Neural progenitor cell (in vitro differentiated cells): ENCODE measurements around the gene HOXC10. TPM values are rescaled to one million over a fixed set of nuclear protein-coding genes. Genes with fewer than 3 reads are reported as not detected.
A peak's percentile ranks its signal among the peaks of the same experiment; 100 is the strongest.

Source experiments
- DNase-seq: peaks from one replicate; pipeline ENCODE4 v3.0.0-alpha.2; 2016; ENCODE audit warnings: low spot score
- H2AFZ ChIP-seq: fragments of 200-600 bp; sonication (generic); replicated peaks from 2 replicates; pipeline ENCODE4 v1.6.1; 2016; ENCODE audit warnings: antibody characterized with exemption
- H3F3A ChIP-seq: fragments of 200-600 bp; sonication (generic); 2 replicates; pipeline ENCODE4 v1.6.1; 2016; ENCODE audit warnings: antibody characterized with exemption, low read depth
- H3K27ac ChIP-seq: fragments of 200-600 bp; sonication (generic); 2 replicates; pipeline ENCODE4 v1.5.1; 2016; ENCODE audit warnings: mild to moderate bottlenecking
- H3K27me3 ChIP-seq: fragments of 200-600 bp; sonication (generic); 2 replicates; pipeline ENCODE4 v1.6.1; 2016; ENCODE audit warnings: mild to moderate bottlenecking, moderate library complexity
- H3K36me3 ChIP-seq: fragments of 200-600 bp; sonication (generic); 2 replicates; pipeline ENCODE4 v1.5.1; 2016
- H3K4me1 ChIP-seq: fragments of 200-600 bp; sonication (generic); 2 replicates; pipeline ENCODE4 v1.6.1; 2016; ENCODE audit warnings: mixed run types
- H3K4me2 ChIP-seq: fragments of 200-600 bp; sonication (generic); 2 replicates; pipeline ENCODE4 v1.6.1; 2016
- H3K4me3 ChIP-seq: fragments of 200-600 bp; sonication (generic); 2 replicates; pipeline ENCODE4 v1.5.1; 2016
- H3K79me2 ChIP-seq: fragments of 200-600 bp; sonication (generic); 2 replicates; pipeline ENCODE4 v1.6.1; 2016; ENCODE audit warnings: low read depth
- H3K9ac ChIP-seq: fragments of 200-600 bp; sonication (generic); 2 replicates; pipeline ENCODE4 v1.6.1; 2016
- H3K9me3 ChIP-seq: fragments of 200-600 bp; sonication (generic); 2 replicates; pipeline ENCODE4 v1.5.1; 2016; ENCODE audit warnings: low read depth
- H4K20me1 ChIP-seq: fragments of 200-600 bp; sonication (generic); 2 replicates; pipeline ENCODE4 v1.6.1; 2016; ENCODE audit warnings: low read depth
- H3K27ac Mint-ChIP-seq: 3 replicates; pipeline ENCODE4 v1.8.0; 2021; ENCODE audit warnings: mixed read lengths
- H3K27me3 Mint-ChIP-seq: 2 replicates; pipeline ENCODE4 v1.8.0; 2022; ENCODE audit warnings: low read depth, mild to moderate bottlenecking, inconsistent platforms, moderate library complexity, mixed read lengths; ENCODE audit not compliant: insufficient read depth
- H3K36me3 Mint-ChIP-seq: 3 replicates; pipeline ENCODE4 v1.8.0; 2021; ENCODE audit warnings: mixed read lengths
- H3K4me1 Mint-ChIP-seq: 3 replicates; pipeline ENCODE4 v1.8.0; 2021; ENCODE audit warnings: mixed read lengths
- H3K4me3 Mint-ChIP-seq: 3 replicates; pipeline ENCODE4 v1.8.0; 2021; ENCODE audit warnings: mild to moderate bottlenecking, moderate library complexity, mixed read lengths
- H3K9me3 Mint-ChIP-seq: 3 replicates; pipeline ENCODE4 v1.8.0; 2020; ENCODE audit warnings: mixed read lengths
- EZH2 ChIP-seq: fragments of 200-600 bp; sonication (generic); IDR thresholded peaks from 2 replicates; pipeline ENCODE4 v1.6.1; 2017; ENCODE audit warnings: antibody characterized with exemption, mild to moderate bottlenecking, moderate library complexity
- EZH2phosphoT487 ChIP-seq: fragments of 200-600 bp; sonication (generic); IDR thresholded peaks from 2 replicates; pipeline ENCODE4 v1.6.1; 2017; ENCODE audit warnings: antibody characterized with exemption
- total RNA-seq: library from RNA; depleted of rRNA; stranded (reverse); fragments of >200 nt; gene quantifications from 2 replicates; pipeline ENCODE4 v1.2.3, GENCODE V29; 2015; ENCODE audit warnings: low replicate concordance
- TF ChIP-seq, protein P1 (sequence below): fragments of 200-600 bp; sonication (generic); IDR thresholded peaks from 2 replicates; pipeline ENCODE4 v1.5.1; 2017; ENCODE audit warnings: antibody characterized with exemption, mild to moderate bottlenecking

The HOXC10 gene
- total RNA-seq, 1 donor from 2014 or later = not detected

DNA sequence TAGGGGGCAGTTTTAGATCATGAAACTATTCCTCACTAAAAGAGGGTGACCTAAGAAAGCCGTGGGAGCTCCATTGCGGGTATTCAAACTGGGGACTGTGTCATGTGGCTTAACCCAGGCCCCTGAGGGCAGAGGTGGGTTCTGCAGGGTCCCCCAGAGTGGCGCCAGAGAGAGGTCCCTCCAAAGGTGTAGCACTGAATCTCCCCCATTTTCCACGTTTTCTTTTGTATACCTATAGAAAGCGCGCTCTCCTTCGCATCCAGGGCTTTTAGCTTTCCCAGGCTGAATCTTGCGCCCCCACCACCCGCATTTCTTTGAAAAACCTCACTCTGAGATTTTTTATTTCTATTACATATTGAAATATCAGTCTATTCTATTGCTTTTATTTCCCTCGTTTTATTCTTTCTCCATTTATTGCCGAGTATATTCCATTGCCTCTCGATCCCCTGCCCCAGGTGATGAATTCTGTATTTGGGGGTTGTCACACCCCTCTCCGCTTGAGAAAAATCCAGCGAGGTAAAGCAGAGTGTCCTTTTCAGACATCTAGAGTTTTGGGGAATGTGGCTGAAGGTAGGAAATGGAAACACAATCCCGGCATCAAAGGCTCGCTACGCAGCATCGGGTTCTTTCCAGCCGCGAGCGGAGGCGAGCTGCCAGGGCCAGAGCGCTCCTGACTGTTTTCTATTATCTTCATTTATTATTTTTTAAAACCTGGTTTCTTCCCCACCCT, 47.2 kb upstream of the HOXC10 start:
- peaks cover 18% of the 10 kb centered on the region for H3K9me3 Mint-ChIP-seq
- H3K27me3 Mint-ChIP-seq = peaks cover 91% of the 10 kb centered on the region
- H3K4me3 Mint-ChIP-seq = peak overlapping the region; percentile 48
- no peak overlapping the region for H2AFZ ChIP-seq
- TF ChIP-seq, protein P1, sequence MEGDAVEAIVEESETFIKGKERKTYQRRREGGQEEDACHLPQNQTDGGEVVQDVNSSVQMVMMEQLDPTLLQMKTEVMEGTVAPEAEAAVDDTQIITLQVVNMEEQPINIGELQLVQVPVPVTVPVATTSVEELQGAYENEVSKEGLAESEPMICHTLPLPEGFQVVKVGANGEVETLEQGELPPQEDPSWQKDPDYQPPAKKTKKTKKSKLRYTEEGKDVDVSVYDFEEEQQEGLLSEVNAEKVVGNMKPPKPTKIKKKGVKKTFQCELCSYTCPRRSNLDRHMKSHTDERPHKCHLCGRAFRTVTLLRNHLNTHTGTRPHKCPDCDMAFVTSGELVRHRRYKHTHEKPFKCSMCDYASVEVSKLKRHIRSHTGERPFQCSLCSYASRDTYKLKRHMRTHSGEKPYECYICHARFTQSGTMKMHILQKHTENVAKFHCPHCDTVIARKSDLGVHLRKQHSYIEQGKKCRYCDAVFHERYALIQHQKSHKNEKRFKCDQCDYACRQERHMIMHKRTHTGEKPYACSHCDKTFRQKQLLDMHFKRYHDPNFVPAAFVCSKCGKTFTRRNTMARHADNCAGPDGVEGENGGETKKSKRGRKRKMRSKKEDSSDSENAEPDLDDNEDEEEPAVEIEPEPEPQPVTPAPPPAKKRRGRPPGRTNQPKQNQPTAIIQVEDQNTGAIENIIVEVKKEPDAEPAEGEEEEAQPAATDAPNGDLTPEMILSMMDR = no peak
- TF ChIP-seq EZH2phosphoT487 = peak; percentile 59
- peak; percentile 9 for TF ChIP-seq EZH2
- no peaks in the 10 kb centered on the region for H3F3A ChIP-seq
- no peak for DNase-seq
- H3K79me2 ChIP-seq = no peaks in the 10 kb centered on the region
- H3K4me3 ChIP-seq = no peak overlapping the region
- no peak overlapping the region for H3K27ac ChIP-seq
- no peak overlapping the region for H3K27ac Mint-ChIP-seq
- peak overlapping the region; percentile 13 for H3K4me2 ChIP-seq
- no peaks in the 10 kb centered on the region for H3K36me3 Mint-ChIP-seq
- H3K27me3 ChIP-seq = peaks cover 100% of the 10 kb centered on the region
- H3K9ac ChIP-seq = no peak overlapping the region
- no peaks in the 10 kb centered on the region for H3K36me3 ChIP-seq
- H4K20me1 ChIP-seq = peaks cover 25% of the 10 kb centered on the region
- H3K4me1 Mint-ChIP-seq = no peaks in the 10 kb centered on the region
- H3K9me3 ChIP-seq = no peaks in the 10 kb centered on the region
- H3K4me1 ChIP-seq = no peaks in the 10 kb centered on the region

DNA sequence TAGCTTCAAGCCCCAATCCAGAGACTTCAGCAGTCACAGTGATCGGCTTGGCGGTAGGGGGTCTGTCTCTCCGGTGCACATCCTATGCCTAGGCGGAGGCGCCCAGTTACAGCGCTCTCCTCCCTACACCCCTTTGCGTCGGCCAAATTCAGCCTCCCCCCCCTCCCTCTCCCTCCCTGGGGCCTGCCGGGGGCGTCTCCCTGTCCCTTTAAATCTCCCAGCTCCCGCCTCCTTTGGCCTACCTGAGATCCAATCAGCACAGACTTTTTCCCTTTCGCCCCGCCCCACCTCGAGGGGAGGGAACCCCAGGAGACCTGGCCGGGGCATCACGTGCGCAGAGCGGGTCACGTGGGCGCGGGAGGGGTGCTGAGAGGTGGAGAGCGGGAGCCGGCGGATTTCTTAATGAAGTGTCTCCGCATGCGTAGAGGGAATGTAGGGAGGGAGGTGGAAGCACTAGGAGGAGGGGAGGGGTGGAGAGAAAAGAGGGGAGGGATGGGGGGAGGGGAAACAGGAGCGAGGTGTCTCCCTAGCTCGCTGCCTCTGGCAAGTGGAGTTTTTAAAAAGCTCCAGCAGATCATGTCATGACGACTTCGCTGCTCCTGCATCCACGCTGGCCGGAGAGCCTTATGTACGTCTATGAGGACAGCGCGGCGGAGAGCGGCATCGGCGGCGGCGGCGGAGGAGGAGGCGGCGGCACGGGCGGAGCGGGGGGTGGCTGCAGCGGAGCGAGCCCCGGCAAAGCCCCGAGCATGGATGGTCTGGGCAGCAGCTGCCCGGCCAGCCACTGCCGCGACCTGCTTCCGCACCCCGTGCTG, 46.4 kb upstream of the HOXC10 start, which contains the start of gene HOXC13:
Gene HOXC13 (plus strand): TSS at position 506 of the 815 bp plus-strand sequence. CDS start 76 bp downstream, at position 582.
- Histone ChIP-seq H2AFZ (no peak within 1 kb of the TSS), H3K9me3 (no peaks in the 10 kb centered on the region), H3K9ac (no peak within 1 kb of the TSS), H4K20me1 (peaks cover 25% of the 10 kb centered on the region), H3K4me1 (no peaks in the 10 kb centered on the region), H3K79me2 (no peaks in the 10 kb centered on the region), H3K27me3 (peaks cover 100% of the 10 kb centered on the region), H3K36me3 (no peaks in the 10 kb centered on the region), H3K4me2 (peak within 1 kb of the TSS; percentile 13), H3K4me3 (no peak within 1 kb of the TSS), H3K27ac (no peak within 1 kb of the TSS), H3F3A (no peaks in the 10 kb centered on the region)
- Mint-ChIP-seq H3K27ac (no peak within 1 kb of the TSS), H3K4me3 (peak within 1 kb of the TSS; percentile 48), H3K4me1 (no peaks in the 10 kb centered on the region), H3K36me3 (no peaks in the 10 kb centered on the region), H3K27me3 (peaks cover 91% of the 10 kb centered on the region), H3K9me3 (peaks cover 20% of the 10 kb centered on the region)
- TF ChIP-seq EZH2 = peak; percentile 91
- peak; percentile 55 for TF ChIP-seq EZH2phosphoT487
- TF ChIP-seq, protein P1 = no peak
- DNase-seq = peak; percentile 83

DNA sequence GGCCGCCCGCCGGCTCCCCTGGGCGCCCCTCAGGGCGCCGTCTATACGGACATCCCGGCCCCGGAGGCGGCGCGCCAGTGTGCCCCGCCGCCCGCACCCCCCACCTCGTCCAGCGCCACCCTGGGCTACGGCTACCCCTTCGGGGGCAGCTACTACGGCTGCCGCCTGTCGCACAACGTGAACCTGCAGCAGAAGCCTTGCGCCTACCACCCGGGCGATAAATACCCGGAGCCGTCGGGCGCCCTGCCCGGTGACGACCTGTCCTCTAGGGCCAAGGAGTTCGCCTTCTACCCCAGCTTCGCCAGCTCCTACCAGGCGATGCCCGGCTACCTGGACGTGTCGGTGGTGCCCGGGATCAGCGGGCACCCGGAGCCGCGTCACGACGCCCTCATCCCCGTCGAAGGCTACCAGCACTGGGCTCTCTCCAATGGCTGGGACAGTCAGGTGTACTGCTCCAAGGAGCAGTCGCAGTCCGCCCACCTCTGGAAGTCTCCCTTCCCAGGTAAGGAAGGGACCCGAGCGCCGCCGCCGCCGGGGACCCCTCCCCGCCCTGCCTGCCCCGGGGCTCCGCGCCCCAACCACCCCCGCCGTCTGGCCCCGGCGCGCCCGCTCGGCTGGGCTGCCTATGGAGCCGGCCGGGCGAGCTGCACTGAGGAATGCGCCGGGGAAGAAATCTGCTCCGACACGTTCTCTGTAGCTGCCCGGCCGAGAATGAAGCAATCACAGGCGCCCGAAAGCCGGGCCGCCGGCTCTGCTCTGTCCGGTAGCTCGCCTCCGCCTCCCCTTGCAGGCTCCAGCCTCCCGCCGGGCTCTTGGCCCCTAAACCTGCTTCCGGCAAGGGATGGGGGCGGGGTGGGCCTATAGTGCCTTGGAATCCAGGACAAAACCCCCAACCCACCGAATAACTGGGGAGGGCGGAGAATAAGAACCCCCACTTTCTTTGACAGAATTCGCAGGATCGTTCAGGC, 45.5 kb upstream of the HOXC10 start:
- peak; percentile 70 for DNase-seq
- Histone ChIP-seq H3K9me3 (no peaks in the 10 kb centered on the region), H3K4me1 (no peaks in the 10 kb centered on the region), H2AFZ (no peak overlapping the region), H3K9ac (no peak overlapping the region), H3F3A (no peaks in the 10 kb centered on the region), H3K27ac (no peak overlapping the region), H3K4me2 (no peak overlapping the region), H3K79me2 (no peaks in the 10 kb centered on the region), H3K27me3 (peaks cover 100% of the 10 kb centered on the region), H3K4me3 (no peak overlapping the region), H4K20me1 (peaks cover 28% of the 10 kb centered on the region), H3K36me3 (no peaks in the 10 kb centered on the region)
- TF ChIP-seq, protein P1 = no peak
- TF ChIP-seq EZH2phosphoT487 = peak; percentile 93
- peak; percentile 99 for TF ChIP-seq EZH2
- H3K27ac Mint-ChIP-seq = no peak overlapping the region
- no peaks in the 10 kb centered on the region for H3K36me3 Mint-ChIP-seq
- no peak overlapping the region for H3K4me3 Mint-ChIP-seq
- peaks cover 91% of the 10 kb centered on the region for H3K27me3 Mint-ChIP-seq
- H3K4me1 Mint-ChIP-seq = no peaks in the 10 kb centered on the region
- peaks cover 16% of the 10 kb centered on the region for H3K9me3 Mint-ChIP-seq
